H9 (cell line): ENCODE measurements around the gene WEE1. TPM values are rescaled to one million over a fixed set of nuclear protein-coding genes. Genes with fewer than 3 reads are reported as not detected.

Experiments used
- DNase-seq: peaks from one replicate; pipeline ENCODE4 v3.0.0-alpha.2; 2017
- H2AFZ ChIP-seq: one replicate; pipeline ENCODE4 v1.6.1; 2013; ENCODE audit warnings: mild to moderate bottlenecking, low read length, control low read depth, moderate library complexity
- H2AK5ac ChIP-seq: 2 replicates; pipeline ENCODE4 v1.6.1; 2013; ENCODE audit warnings: low read length, control low read depth, mixed read lengths; ENCODE audit not compliant: insufficient read length
- H2BK120ac ChIP-seq: one replicate; pipeline ENCODE4 v1.6.1; 2013; ENCODE audit warnings: low read depth, mild to moderate bottlenecking, low read length, control low read depth, inconsistent platforms; ENCODE audit not compliant: poor library complexity, severe bottlenecking
- H2BK12ac ChIP-seq: 2 replicates; pipeline ENCODE4 v1.6.1; 2013; ENCODE audit warnings: low read length, control low read depth, mixed read lengths, low read depth; ENCODE audit not compliant: insufficient read length
- H2BK15ac ChIP-seq: 2 replicates; pipeline ENCODE4 v1.6.1; 2013; ENCODE audit warnings: low read depth, low read length, control low read depth
- H2BK20ac ChIP-seq: one replicate; pipeline ENCODE4 v1.6.1; 2013; ENCODE audit warnings: low read depth, mild to moderate bottlenecking, low read length, control low read depth, inconsistent platforms; ENCODE audit not compliant: poor library complexity, severe bottlenecking
- H2BK5ac ChIP-seq: 2 replicates; pipeline ENCODE4 v1.6.1; 2013; ENCODE audit warnings: low read length, control low read depth, mixed read lengths; ENCODE audit not compliant: insufficient read length
- H3K14ac ChIP-seq: 2 replicates; pipeline ENCODE4 v1.6.1; 2013; ENCODE audit warnings: low read length, control low read depth; ENCODE audit not compliant: insufficient read depth
- H3K18ac ChIP-seq: 2 replicates; pipeline ENCODE4 v1.6.1; 2013; ENCODE audit warnings: low read depth, mild to moderate bottlenecking, mixed read lengths, low read length, control low read depth; ENCODE audit not compliant: insufficient read length
- H3K23ac ChIP-seq: 2 replicates; pipeline ENCODE4 v1.6.1; 2013; ENCODE audit warnings: low read length, control low read depth, mixed read lengths, low read depth; ENCODE audit not compliant: insufficient read length
- H3K23me2 ChIP-seq: 2 replicates; pipeline ENCODE4 v1.6.1; 2013; ENCODE audit warnings: low read depth, mild to moderate bottlenecking, mixed read lengths, low read length, control low read depth; ENCODE audit not compliant: insufficient read length, poor library complexity, severe bottlenecking
- H3K27ac ChIP-seq: 2 replicates; pipeline ENCODE4 v1.5.1; 2013; ENCODE audit warnings: low read length, control low read depth, mixed read lengths, low read depth; ENCODE audit not compliant: insufficient read length
- H3K27me3 ChIP-seq: 2 replicates; pipeline ENCODE4 v1.6.1; 2013; ENCODE audit warnings: low read length, control low read depth, inconsistent platforms; ENCODE audit not compliant: insufficient read depth
- H3K4ac ChIP-seq: 2 replicates; pipeline ENCODE4 v1.6.1; 2013; ENCODE audit warnings: low read depth, mild to moderate bottlenecking, control low read depth, inconsistent platforms, low read length, moderate library complexity
- H3K4me1 ChIP-seq: 2 replicates; pipeline ENCODE4 v1.6.1; 2013; ENCODE audit warnings: low read length, control low read depth, inconsistent platforms; ENCODE audit not compliant: insufficient read depth
- H3K4me2 ChIP-seq: 2 replicates; pipeline ENCODE4 v1.6.1; 2013; ENCODE audit warnings: low read length, control low read depth, mixed read lengths; ENCODE audit not compliant: insufficient read length, insufficient read depth
- H3K56ac ChIP-seq: 2 replicates; pipeline ENCODE4 v1.6.1; 2013; ENCODE audit warnings: low read depth, mild to moderate bottlenecking, mixed read lengths, low read length, control low read depth; ENCODE audit not compliant: insufficient read length
- H3K79me1 ChIP-seq: 2 replicates; pipeline ENCODE4 v1.6.1; 2013; ENCODE audit warnings: low read depth, mild to moderate bottlenecking, moderate library complexity, low read length, control low read depth, inconsistent platforms; ENCODE audit not compliant: insufficient read depth, poor library complexity, severe bottlenecking
- H3K79me2 ChIP-seq: 2 replicates; pipeline ENCODE4 v1.6.1; 2013; ENCODE audit warnings: low read length, control low read depth, inconsistent platforms; ENCODE audit not compliant: insufficient read depth
- H3K9ac ChIP-seq: 2 replicates; pipeline ENCODE4 v1.6.1; 2013; ENCODE audit warnings: low read length, control low read depth, mixed read lengths; ENCODE audit not compliant: insufficient read length; ENCODE audit errors: extremely low read depth
- H3K9me3 ChIP-seq: one replicate; pipeline ENCODE4 v1.6.1; 2013; ENCODE audit warnings: low read depth, low read length, inconsistent platforms; ENCODE audit not compliant: control insufficient read depth
- H3T11ph ChIP-seq: one replicate; pipeline ENCODE4 v1.6.1; 2013; ENCODE audit warnings: mild to moderate bottlenecking, low read length, control low read depth, inconsistent platforms
- H4K20me1 ChIP-seq: one replicate; pipeline ENCODE4 v1.6.1; 2013; ENCODE audit not compliant: control insufficient read depth, insufficient read length, insufficient read depth
- H4K5ac ChIP-seq: 2 replicates; pipeline ENCODE4 v1.6.1; 2013; ENCODE audit warnings: low read depth, mild to moderate bottlenecking, mixed read lengths, low read length, control low read depth; ENCODE audit not compliant: insufficient read length
- H4K8ac ChIP-seq: replicated peaks from 2 replicates; pipeline ENCODE4 v1.6.1; 2013; ENCODE audit warnings: low read length, control low read depth, mixed read lengths, low read depth; ENCODE audit not compliant: insufficient read length
- H4K91ac ChIP-seq: 2 replicates; pipeline ENCODE4 v1.6.1; 2013; ENCODE audit warnings: low read depth, mild to moderate bottlenecking, moderate library complexity, mixed read lengths, low read length, control low read depth; ENCODE audit not compliant: insufficient read length
- H3K27ac Mint-ChIP-seq, 3 experiments: 2 replicates in 2 of 3; 3 replicates in 1 of 3; pipeline ENCODE4 v1.8.0; 2020 to 2021; ENCODE audit warnings: mixed read lengths in 3 of 3, mild to moderate bottlenecking in 1 of 3, moderate library complexity in 1 of 3
- H3K27me3 Mint-ChIP-seq: 2 replicates; pipeline ENCODE4 v1.8.0; 2021; ENCODE audit warnings: low read depth, mild to moderate bottlenecking, moderate library complexity, mixed read lengths
- H3K36me3 Mint-ChIP-seq, 3 experiments: 2 replicates in 2 of 3; 3 replicates in 1 of 3; pipeline ENCODE4 v1.8.0; 2020 to 2021; ENCODE audit warnings: low read depth in 3 of 3, mixed read lengths in 3 of 3; ENCODE audit not compliant: insufficient read depth in 1 of 3
- H3K4me1 Mint-ChIP-seq, 2 experiments: 2 replicates each; pipeline ENCODE4 v1.8.0; 2020; ENCODE audit warnings: mixed read lengths in 2 of 2
- H3K4me3 Mint-ChIP-seq, 2 experiments: 2 replicates in 1 of 2; 3 replicates in 1 of 2; pipeline ENCODE4 v1.8.0; 2020 to 2021; ENCODE audit warnings: mild to moderate bottlenecking in 2 of 2, mixed read lengths in 2 of 2, moderate library complexity in 1 of 2
- H3K9me3 Mint-ChIP-seq, 2 experiments: 2 replicates in 1 of 2; 3 replicates in 1 of 2; pipeline ENCODE4 v1.8.0; 2020; ENCODE audit warnings: mild to moderate bottlenecking in 2 of 2, mixed read lengths in 2 of 2, moderate library complexity in 1 of 2
- WGBS: extraction: QIAGEN DNeasy Blood & Tissue Kit; methylation state at CpG from one replicate; pipeline ENCODE4 v1.1.7; 2013; ENCODE audit warnings: missing lambda C conversion rate, low lambda C conversion rate, mixed read lengths; ENCODE audit not compliant: insufficient read length; ENCODE audit errors: extremely low coverage; 5-methylcytosine and 5-hydroxymethylcytosine counted together
- total RNA-seq: library from RNA; stranded (reverse); gene quantifications from 2 replicates; pipeline ENCODE4 v1.2.1, GENCODE V29; 2021
- TF ChIP-seq, protein P1 (sequence below): fragments of 200-600 bp; sonication (generic); conservative IDR thresholded peaks from 3 replicates; pipeline ENCODE4 v1.8.0; 2021; ENCODE audit warnings: antibody characterized with exemption, mild to moderate bottlenecking

The WEE1 gene
- total RNA-seq, 1 experiment from 2014 or later, result 142 TPM

- Mint-ChIP-seq H3K27me3 (no peaks in the 10 kb centered on the region), H3K4me3 (no peak overlapping the region), H3K36me3 (peaks cover 0 to 8% (median 1%) of the 10 kb centered on the region in 3 experiments; a peak in 3 of 7 replicates), H3K4me1 (peaks cover 24% of the 10 kb centered on the region in 2 experiments), H3K9me3 (peaks cover 0 to 6% of the 10 kb centered on the region in 2 experiments; a peak in 2 of 5 replicates), H3K27ac (peak overlapping the region in 1 of 3 experiments; percentile 17; a peak in 2 of 7 replicates)
- no peak overlapping the region for H3T11ph ChIP-seq
- H2AK5ac ChIP-seq, result no peak overlapping the region
- H3K56ac ChIP-seq, result no peak overlapping the region
- H3K14ac ChIP-seq, result no peak overlapping the region
- H3K4ac ChIP-seq, result no peak overlapping the region
- H4K91ac ChIP-seq, result no peak overlapping the region
- no peak overlapping the region for H2BK20ac ChIP-seq
- no peak overlapping the region for H2BK120ac ChIP-seq
- no peak overlapping the region for H3K9ac ChIP-seq
- H4K5ac ChIP-seq, result no peak overlapping the region
- H3K79me2 ChIP-seq, result no peaks in the 10 kb centered on the region
- no peak overlapping the region for H3K18ac ChIP-seq
- H3K4me2 ChIP-seq, result no peak overlapping the region
- TF ChIP-seq, protein P1, sequence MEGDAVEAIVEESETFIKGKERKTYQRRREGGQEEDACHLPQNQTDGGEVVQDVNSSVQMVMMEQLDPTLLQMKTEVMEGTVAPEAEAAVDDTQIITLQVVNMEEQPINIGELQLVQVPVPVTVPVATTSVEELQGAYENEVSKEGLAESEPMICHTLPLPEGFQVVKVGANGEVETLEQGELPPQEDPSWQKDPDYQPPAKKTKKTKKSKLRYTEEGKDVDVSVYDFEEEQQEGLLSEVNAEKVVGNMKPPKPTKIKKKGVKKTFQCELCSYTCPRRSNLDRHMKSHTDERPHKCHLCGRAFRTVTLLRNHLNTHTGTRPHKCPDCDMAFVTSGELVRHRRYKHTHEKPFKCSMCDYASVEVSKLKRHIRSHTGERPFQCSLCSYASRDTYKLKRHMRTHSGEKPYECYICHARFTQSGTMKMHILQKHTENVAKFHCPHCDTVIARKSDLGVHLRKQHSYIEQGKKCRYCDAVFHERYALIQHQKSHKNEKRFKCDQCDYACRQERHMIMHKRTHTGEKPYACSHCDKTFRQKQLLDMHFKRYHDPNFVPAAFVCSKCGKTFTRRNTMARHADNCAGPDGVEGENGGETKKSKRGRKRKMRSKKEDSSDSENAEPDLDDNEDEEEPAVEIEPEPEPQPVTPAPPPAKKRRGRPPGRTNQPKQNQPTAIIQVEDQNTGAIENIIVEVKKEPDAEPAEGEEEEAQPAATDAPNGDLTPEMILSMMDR, result no peak
- H4K8ac ChIP-seq, result no peak overlapping the region
- H2BK12ac ChIP-seq, result no peak overlapping the region
- WGBS, result no CpG with 5 or more reads among the region's 4 CpGs
- no peak overlapping the region for H3K23ac ChIP-seq
- no peaks in the 10 kb centered on the region for H3K9me3 ChIP-seq
- no peaks in the 10 kb centered on the region for H3K4me1 ChIP-seq
- no peak overlapping the region for H2BK15ac ChIP-seq
- no peaks in the 10 kb centered on the region for H3K79me1 ChIP-seq
- no peak overlapping the region for H2BK5ac ChIP-seq
- DNase-seq, result no peak
- H3K27ac ChIP-seq, result no peak overlapping the region
- peaks cover 11% of the 10 kb centered on the region for H3K23me2 ChIP-seq
- H2AFZ ChIP-seq, result no peak overlapping the region
- no peaks in the 10 kb centered on the region for H4K20me1 ChIP-seq
- no peaks in the 10 kb centered on the region for H3K27me3 ChIP-seq
Observed at GRCh38 chr11:9616858-9617257, 43.4 kb downstream of the WEE1 start.
